BE2C (cell line): Measurements from ENCODE around the gene ACADSB.

Experiments used
- DNase-seq: peaks from one replicate; pipeline ENCODE4 v3.0.0-alpha.2; 2020
- H3K27me3 ChIP-seq: fragments of 250-450 bp; sonication (Bioruptor Pico); 2 replicates; pipeline ENCODE4 v1.5.1; 2020; ENCODE audit warnings: mild to moderate bottlenecking
- H3K36me3 ChIP-seq: fragments of 250-450 bp; sonication (Bioruptor Pico); 2 replicates; pipeline ENCODE4 v1.5.1; 2020; ENCODE audit warnings: mild to moderate bottlenecking
- H3K4me1 ChIP-seq: fragments of 250-450 bp; sonication (Bioruptor Pico); 2 replicates; pipeline ENCODE4 v1.5.1; 2020
- H3K4me3 ChIP-seq: 2 replicates; pipeline ENCODE4 v1.5.1; 2011; ENCODE audit warnings: low read depth, low read length
- H3K9me3 ChIP-seq: fragments of 250-450 bp; sonication (Bioruptor Pico); 2 replicates; pipeline ENCODE4 v1.5.1; 2020
- TF ChIP-seq, protein P1 (sequence below): IDR thresholded peaks from 2 replicates; pipeline ENCODE4 v1.5.1; 2012; ENCODE audit warnings: mild to moderate bottlenecking, low read depth, low read length

The ACADSB gene

DNA sequence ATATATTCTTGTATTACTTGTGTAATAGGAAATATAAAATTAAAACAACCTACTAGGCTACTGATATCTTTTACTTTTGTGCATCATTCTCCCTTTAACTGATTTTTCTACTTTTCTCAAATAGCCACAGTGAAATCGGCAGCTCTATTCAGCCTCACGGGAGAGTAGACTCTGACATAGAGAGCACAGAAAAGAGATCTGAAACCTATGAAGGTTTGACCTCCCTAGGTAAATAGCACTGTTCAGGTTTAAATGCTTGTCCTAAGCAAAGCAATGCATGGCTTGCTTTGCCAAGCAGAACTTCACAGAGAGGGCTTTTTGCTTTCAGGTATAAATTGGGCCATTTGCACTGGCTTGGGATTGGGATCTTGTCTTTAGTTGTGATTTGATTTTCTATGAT, 53.1 kb downstream of the ACADSB start:
- TF ChIP-seq, protein P1, sequence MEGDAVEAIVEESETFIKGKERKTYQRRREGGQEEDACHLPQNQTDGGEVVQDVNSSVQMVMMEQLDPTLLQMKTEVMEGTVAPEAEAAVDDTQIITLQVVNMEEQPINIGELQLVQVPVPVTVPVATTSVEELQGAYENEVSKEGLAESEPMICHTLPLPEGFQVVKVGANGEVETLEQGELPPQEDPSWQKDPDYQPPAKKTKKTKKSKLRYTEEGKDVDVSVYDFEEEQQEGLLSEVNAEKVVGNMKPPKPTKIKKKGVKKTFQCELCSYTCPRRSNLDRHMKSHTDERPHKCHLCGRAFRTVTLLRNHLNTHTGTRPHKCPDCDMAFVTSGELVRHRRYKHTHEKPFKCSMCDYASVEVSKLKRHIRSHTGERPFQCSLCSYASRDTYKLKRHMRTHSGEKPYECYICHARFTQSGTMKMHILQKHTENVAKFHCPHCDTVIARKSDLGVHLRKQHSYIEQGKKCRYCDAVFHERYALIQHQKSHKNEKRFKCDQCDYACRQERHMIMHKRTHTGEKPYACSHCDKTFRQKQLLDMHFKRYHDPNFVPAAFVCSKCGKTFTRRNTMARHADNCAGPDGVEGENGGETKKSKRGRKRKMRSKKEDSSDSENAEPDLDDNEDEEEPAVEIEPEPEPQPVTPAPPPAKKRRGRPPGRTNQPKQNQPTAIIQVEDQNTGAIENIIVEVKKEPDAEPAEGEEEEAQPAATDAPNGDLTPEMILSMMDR: no peak
- H3K36me3 ChIP-seq: no peaks in the 10 kb centered on the region
- DNase-seq: no peak
- no peak overlapping the region for H3K4me3 ChIP-seq
- no peaks in the 10 kb centered on the region for H3K4me1 ChIP-seq
- H3K9me3 ChIP-seq: no peaks in the 10 kb centered on the region
- peaks cover 10% of the 10 kb centered on the region; the same call in 1 of the 2 replicates for H3K27me3 ChIP-seq

DNA sequence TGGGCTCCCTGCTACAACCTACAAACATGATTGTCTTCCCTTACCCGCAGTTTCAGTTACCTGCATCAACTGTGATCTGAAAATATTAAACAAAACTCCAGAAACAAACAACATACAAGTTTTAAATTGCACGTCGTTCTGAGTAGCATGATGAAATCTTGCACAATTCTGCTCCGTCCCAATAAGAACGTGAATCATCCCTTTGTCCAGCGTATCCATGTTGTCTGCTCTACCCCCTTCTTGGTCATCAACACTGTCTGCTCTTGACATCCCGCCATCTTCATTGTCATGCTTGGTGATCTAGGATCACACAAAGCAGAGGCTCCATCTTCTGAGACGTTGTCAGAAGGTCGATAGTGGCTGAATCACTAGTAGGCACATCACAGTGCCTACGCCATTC, 53.9 kb downstream of the ACADSB start:
- TF ChIP-seq, protein P1: no peak
- H3K36me3 ChIP-seq: no peaks in the 10 kb centered on the region
- no peaks in the 10 kb centered on the region for H3K9me3 ChIP-seq
- H3K27me3 ChIP-seq: peaks cover 10% of the 10 kb centered on the region; the same call in 1 of the 2 replicates
- DNase-seq: no peak
- H3K4me1 ChIP-seq: no peaks in the 10 kb centered on the region
- no peak overlapping the region for H3K4me3 ChIP-seq

DNA sequence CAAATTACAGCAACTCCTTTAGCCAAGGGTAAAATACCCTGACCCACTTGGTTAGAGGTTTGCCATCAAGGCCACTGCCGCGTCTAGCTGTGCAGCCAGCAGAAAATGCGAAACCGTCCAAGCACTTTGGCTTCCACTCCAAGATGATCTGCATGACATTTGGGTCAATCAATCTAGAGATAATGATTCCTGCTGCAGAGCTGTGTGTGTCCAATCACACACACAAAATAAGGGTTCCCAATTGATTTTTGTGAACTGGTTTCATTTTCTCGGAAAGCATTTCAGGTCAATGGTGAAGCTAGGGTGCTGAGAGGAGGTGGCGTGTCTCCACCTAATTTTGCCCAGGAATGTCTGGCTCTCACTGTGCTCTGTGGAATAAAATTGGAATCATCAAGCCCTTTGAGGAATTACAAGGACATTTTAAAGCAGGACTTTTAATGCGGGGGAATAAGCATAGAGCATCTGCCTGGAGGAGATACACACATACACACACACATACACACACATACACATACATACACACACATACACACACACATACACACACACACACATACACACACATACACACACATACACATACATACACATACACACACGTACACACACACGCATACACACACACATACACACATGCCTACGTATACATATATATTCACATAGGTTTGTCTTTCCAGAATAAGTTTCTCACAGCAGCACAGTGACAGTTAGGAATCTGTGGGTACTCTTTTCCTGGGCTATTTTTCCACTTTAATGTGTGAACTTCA, 59.5 kb downstream of the ACADSB start:
- TF ChIP-seq, protein P1: no peak

DNA sequence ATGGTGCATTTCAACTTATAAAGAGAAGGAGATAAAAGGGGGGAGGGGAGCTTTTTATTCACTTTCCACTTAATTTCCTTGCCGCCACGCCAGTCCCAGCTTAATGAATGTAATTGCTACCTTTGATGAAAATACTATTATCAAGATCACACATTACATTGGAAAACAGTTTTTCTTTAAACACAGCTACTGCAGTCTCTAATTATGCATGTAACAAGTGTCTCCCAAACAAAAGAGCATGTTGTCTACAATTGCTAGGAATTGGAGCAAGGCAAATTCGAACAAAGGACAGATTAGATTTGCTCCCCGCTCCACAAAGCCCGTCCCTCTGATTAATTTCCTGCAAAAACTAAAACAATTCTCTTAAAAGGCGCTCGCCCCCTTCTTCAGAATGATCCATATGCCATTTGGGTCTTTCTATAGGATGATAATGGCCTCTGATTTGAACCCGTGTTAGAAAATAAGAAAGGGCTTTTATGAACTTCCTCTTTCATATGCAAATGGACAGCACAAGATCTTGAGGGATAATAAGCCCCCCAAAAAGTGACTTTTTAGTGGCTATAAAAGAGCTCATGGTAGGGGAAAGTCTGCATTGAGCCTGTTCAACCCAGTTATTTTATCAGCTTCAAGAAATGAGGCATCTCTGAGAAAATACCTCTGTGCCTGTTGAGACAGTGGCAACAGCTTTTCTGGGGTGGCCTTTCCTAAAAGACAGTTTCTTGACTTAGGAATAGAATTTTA, 60.6 kb downstream of the ACADSB start:
- TF ChIP-seq, protein P1: no peak
- H3K36me3 ChIP-seq: no peaks in the 10 kb centered on the region
- no peak for DNase-seq
- H3K9me3 ChIP-seq: no peaks in the 10 kb centered on the region
- peaks cover 13% of the 10 kb centered on the region; the same call in 1 of the 2 replicates for H3K27me3 ChIP-seq
- no peak overlapping the region for H3K4me3 ChIP-seq
- no peaks in the 10 kb centered on the region for H3K4me1 ChIP-seq

More for the DNA sequence above, 59.5 kb downstream of the ACADSB start:
- Histone ChIP-seq H3K9me3 (no peaks in the 10 kb centered on the region), H3K4me1 (no peaks in the 10 kb centered on the region), H3K4me3 (no peak overlapping the region), H3K36me3 (no peaks in the 10 kb centered on the region), H3K27me3 (peaks cover 13% of the 10 kb centered on the region; the same call in 1 of the 2 replicates)
- DNase-seq: no peak

DNA sequence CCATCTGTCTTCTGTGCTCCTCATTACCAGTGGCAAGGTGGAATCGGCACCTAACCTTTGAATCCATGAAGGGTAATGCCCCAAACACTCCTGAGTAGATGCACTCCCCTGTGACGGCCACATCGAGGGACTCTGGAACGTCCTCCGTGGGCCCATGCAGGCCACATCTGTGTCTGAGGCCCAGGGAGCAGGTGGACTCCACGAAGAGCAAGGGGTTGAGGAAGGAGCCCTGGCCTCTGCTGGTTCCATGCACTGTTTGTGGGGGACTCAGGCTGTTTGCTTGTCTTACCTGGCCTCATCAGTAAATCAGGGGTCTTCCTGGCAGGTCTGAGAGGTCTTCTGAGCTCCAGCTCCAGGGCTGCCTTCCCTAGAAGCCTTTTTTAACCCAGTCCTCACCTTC, 64.4 kb downstream of the ACADSB start:
- no peaks in the 10 kb centered on the region for H3K36me3 ChIP-seq
- H3K4me3 ChIP-seq: no peak overlapping the region
- no peaks in the 10 kb centered on the region for H3K4me1 ChIP-seq
- peaks cover 4% of the 10 kb centered on the region; the same call in 1 of the 2 replicates for H3K27me3 ChIP-seq
- TF ChIP-seq, protein P1: no peak
- no peak for DNase-seq
- H3K9me3 ChIP-seq: no peaks in the 10 kb centered on the region

DNA sequence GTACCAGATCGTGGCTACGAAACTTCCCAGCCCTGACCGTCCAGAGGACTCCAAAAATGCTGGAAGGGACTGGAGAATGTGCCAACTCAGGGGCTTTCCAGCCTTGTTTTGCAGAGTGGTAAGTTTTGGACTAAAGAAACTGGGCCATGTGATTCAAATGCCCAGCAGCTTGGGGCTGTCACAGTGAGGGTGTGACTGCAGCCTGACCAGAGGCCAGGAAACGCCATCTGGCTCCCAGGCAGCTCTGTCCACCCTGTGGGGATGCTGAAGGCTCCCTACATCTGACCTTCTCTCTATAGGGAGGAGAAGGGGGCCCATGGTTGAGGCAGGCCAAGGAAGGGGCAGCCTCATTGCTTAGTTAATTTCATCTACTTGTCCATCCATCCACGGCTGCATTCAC, 65.4 kb downstream of the ACADSB start:
- Histone ChIP-seq H3K27me3 (peaks cover 4% of the 10 kb centered on the region; the same call in 1 of the 2 replicates), H3K4me1 (no peaks in the 10 kb centered on the region), H3K4me3 (no peak overlapping the region), H3K9me3 (no peaks in the 10 kb centered on the region), H3K36me3 (no peaks in the 10 kb centered on the region)
- TF ChIP-seq, protein P1: no peak
- DNase-seq: no peak
